Mesodermal cell (in vitro differentiated cells): ENCODE measurements around the gene UBR4.

Experiments used
- H3K27ac ChIP-seq: 2 replicates; pipeline ENCODE4 v1.7.0; 2013; ENCODE audit warnings: mild to moderate bottlenecking, low read depth, low read length, moderate library complexity; ENCODE audit not compliant: severe bottlenecking
- H3K36me3 ChIP-seq: 2 replicates; pipeline ENCODE4 v1.7.1; 2013; ENCODE audit warnings: mild to moderate bottlenecking, low read length, moderate library complexity; ENCODE audit not compliant: control insufficient read depth, insufficient read depth
- H3K4me1 ChIP-seq: one replicate; pipeline ENCODE4 v1.7.1; 2013; ENCODE audit warnings: mild to moderate bottlenecking, low read length; ENCODE audit not compliant: insufficient read depth, control insufficient read depth, poor library complexity, severe bottlenecking
- H3K4me3 ChIP-seq: 2 replicates; pipeline ENCODE4 v1.7.0; 2013; ENCODE audit warnings: low read length, control low read depth, mild to moderate bottlenecking; ENCODE audit not compliant: insufficient read depth, poor library complexity, severe bottlenecking; ENCODE audit errors: extremely low read depth
- H3K9me3 ChIP-seq: 2 replicates; pipeline ENCODE4 v1.7.1; 2013; ENCODE audit warnings: mild to moderate bottlenecking, low read length, moderate library complexity; ENCODE audit not compliant: control insufficient read depth
- WGBS, 2 experiments: methylation state at CpG; one replicate each; pipeline ENCODE4 v1.1.5; 2013; ENCODE audit warnings: missing lambda C conversion rate in 2 of 2; ENCODE audit not compliant: insufficient coverage in 2 of 2; 5-methylcytosine and 5-hydroxymethylcytosine counted together

Gene UBR4

DNA sequence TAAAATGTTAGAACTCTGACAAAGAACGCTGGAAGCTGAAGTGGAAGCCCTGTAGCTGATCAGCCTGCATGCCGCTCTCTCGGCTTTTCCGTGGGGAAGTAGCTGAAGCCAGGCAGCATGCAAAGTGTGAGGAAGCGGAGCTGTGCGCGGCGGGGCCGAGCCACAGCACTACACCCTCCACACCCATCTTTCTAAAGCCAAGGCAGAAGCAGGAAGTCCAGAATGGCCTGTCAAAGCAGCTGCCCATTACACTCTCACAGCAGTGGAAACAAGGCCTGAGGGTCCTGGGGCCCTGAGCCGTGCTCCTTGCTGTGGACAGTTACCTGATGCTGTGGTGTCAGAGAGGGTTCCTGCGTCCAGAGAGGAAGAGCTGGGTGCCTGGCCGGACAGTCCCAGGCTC is 69.6 kb downstream of the UBR4 start:
- H3K36me3 ChIP-seq: peaks cover 91% of the 10 kb centered on the region

DNA sequence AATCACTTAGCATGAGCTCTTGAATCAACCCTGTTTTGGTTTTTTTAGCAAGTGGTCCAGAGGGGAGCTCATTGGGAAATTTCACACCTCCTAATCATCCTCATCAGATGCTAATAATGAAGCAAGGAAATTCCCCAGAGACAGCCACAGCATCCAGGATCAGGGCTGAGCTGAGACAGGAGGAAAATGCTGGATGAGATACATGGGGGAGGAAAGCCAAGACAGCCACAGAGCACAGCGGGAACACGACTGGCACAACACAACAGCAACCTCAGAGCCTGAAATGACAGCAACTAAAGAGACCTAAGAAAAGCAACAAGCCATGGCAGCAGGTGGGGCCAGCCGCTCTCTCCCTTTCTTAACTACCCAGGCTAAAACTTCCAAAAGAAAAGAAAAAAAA is 70.4 kb downstream of the UBR4 start:
- peaks cover 88% of the 10 kb centered on the region for H3K36me3 ChIP-seq
- no peaks in the 10 kb centered on the region for H3K9me3 ChIP-seq
- H3K4me1 ChIP-seq: no peaks in the 10 kb centered on the region
- WGBS, 2 experiments: 80 to 100% methylated on average over 1 to 2 of the region's 3 CpGs
- H3K4me3 ChIP-seq: no peak overlapping the region
- no peak overlapping the region for H3K27ac ChIP-seq

More for the DNA sequence above, 69.6 kb downstream of the UBR4 start:
- no peaks in the 10 kb centered on the region for H3K9me3 ChIP-seq
- H3K4me1 ChIP-seq: no peaks in the 10 kb centered on the region
- no peak overlapping the region for H3K27ac ChIP-seq
- 90 to 91% methylated on average over 5 to 7 of the region's 12 CpGs for WGBS, 2 experiments
- no peak overlapping the region for H3K4me3 ChIP-seq

DNA sequence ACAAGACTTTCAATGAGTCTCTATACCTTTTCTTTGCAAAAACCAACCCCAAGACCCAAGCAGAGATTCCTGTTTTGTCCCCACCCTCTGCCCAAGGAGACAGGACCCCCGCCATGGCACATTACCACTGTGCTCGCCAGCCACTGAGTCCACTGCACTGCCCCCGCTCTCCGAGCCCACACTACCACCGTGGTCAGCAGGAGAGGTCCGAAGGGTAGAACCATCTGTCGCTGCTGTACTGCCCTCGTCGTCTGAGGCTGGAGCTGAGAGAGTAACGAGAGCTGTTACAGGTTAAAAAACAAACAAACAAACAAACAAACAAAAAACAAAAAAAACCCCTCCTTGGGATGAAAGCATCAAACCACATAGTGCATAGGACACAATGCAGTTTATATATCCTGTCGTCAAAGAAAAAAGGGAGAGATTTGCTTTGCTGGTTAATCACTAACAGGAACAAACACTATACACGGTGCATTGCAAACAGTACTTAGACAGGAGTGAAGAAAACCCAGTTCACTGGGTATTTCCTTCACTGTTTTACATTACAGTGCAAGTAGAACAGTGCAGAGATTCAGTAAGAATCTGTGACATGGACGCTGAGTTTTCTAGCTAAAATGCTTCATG is 71.0 kb downstream of the UBR4 start:
- Histone ChIP-seq H3K4me3 (no peak overlapping the region), H3K27ac (no peak overlapping the region), H3K36me3 (peaks cover 88% of the 10 kb centered on the region), H3K9me3 (no peaks in the 10 kb centered on the region), H3K4me1 (no peaks in the 10 kb centered on the region)
- WGBS, 2 experiments: 88 to 93% methylated on average over 6 to 11 of the region's 13 CpGs

DNA sequence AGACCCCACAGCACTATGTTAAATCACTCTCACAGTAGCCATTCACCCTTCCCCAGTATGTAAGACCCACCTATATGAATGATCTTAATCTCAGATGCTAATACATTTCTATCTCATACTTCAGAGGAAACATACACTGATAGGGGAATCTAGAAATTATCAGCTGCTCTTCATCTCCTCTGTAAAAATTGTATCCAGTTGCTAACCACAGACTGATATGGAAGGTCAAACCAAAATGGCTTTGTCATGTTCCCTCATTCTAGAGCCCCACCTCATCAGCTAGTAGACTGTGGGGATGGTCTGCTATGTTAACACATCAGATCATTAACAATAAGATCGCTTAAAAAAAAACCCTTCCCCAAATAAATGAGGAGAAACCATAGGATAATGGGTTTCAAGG is 71.7 kb downstream of the UBR4 start:
- Histone ChIP-seq H3K36me3 (peaks cover 88% of the 10 kb centered on the region), H3K4me1 (no peaks in the 10 kb centered on the region), H3K9me3 (no peaks in the 10 kb centered on the region), H3K27ac (no peak overlapping the region), H3K4me3 (no peak overlapping the region)
- WGBS, 2 experiments: no CpG with 5 or more reads among the region's 1 CpG

DNA sequence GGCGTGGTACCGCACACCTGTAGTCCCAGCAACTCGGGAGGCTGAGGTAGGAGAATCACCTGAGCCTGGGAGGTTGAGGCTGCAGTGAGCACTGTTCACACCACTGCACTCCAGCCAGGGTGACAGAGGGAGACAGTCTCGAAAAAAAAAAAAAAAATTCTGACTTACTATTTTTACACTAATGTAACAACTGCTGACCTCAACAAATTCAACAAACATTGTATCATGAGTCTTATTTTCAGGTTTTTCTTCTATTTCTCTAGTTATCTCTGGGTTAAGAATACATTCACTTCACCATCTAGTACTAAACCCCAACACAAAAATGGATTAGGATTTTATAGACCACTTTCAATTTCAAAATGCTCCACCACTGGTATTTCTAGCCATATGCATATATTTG is 72.9 kb downstream of the UBR4 start:
- Histone ChIP-seq H3K27ac (no peak overlapping the region), H3K36me3 (peaks cover 88% of the 10 kb centered on the region), H3K9me3 (no peaks in the 10 kb centered on the region), H3K4me3 (no peak overlapping the region), H3K4me1 (no peaks in the 10 kb centered on the region)
- WGBS, 2 experiments: 89 to 100% methylated on average over 3 of the region's 4 CpGs

DNA sequence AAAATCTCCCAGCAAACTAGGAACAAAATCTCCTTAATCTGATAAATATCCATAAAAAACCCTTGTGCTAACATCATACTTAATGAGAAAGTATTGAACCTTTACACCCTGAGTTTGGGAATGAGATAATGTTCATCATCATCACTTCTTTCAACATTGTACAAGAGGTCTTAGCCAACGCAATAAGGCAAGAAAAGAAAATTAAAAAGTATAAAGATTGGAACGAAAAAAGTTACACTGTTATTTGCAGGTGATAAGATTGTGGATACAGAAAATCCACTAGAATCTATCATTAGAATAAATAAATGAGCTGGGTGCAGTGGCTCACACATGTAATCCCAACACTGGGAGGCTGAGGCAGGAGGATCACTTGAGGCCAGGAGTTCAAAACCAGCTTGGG is 76.7 kb downstream of the UBR4 start:
- no peak overlapping the region for H3K27ac ChIP-seq
- no peaks in the 10 kb centered on the region for H3K9me3 ChIP-seq
- peaks cover 86% of the 10 kb centered on the region for H3K36me3 ChIP-seq
- WGBS, 2 experiments: no CpG with 5 or more reads among the region's 2 CpGs
- H3K4me1 ChIP-seq: no peaks in the 10 kb centered on the region
- no peak overlapping the region for H3K4me3 ChIP-seq

DNA sequence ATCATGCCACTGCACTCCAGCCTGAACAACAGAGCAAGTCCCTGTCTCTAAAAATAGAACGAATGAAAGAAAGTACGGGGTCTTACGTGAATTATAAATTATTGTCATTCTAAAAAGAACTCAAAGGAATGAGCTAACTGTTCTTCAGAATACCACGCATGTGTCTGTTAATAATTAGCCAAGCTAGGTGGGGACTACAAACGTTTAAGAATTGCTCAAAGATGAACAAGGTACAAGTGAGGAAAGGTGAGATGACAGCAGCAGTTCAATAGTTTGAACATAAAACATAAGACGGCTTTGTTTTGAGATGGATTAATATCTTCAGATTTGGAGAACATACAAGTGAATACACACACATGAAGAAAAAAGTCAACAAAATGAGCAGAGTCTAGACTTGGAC is 79.6 kb downstream of the UBR4 start:
- no peak overlapping the region for H3K4me3 ChIP-seq
- peaks cover 91% of the 10 kb centered on the region for H3K36me3 ChIP-seq
- H3K9me3 ChIP-seq: no peaks in the 10 kb centered on the region
- H3K27ac ChIP-seq: no peak overlapping the region
- 92 to 100% methylated on average over 4 to 5 of the region's 6 CpGs for WGBS, 2 experiments
- H3K4me1 ChIP-seq: no peaks in the 10 kb centered on the region

DNA sequence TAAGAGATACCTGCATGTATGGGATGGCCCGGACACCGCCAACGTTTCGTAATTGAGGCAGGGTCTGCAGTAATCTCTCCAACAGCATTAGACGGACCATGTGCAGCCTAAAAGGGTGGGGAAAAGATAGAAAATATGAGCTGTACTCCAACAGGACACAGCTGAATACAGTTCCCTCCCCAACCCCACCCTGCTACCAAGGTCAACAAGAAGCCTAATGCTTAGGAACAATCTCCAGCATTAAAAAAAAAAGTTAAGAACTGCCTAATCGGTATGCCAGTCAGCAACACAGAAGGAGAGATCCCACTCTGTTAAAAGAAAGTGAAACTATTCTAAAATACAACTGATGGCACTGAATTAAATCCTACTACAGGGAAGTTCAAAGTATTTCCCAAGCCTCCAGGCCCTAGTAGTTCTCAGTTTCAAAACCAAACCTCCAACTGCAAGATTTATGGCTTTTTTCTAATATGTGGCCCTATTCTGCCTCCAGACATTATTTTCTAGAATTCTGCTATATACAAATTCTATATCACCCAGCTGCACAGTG is 81.0 kb downstream of the UBR4 start:
- H3K4me3 ChIP-seq: no peak overlapping the region
- no peaks in the 10 kb centered on the region for H3K9me3 ChIP-seq
- H3K27ac ChIP-seq: no peak overlapping the region
- H3K4me1 ChIP-seq: no peaks in the 10 kb centered on the region
- H3K36me3 ChIP-seq: peaks cover 94% of the 10 kb centered on the region
- 96 to 100% methylated on average over 4 to 5 of the region's 6 CpGs for WGBS, 2 experiments

DNA sequence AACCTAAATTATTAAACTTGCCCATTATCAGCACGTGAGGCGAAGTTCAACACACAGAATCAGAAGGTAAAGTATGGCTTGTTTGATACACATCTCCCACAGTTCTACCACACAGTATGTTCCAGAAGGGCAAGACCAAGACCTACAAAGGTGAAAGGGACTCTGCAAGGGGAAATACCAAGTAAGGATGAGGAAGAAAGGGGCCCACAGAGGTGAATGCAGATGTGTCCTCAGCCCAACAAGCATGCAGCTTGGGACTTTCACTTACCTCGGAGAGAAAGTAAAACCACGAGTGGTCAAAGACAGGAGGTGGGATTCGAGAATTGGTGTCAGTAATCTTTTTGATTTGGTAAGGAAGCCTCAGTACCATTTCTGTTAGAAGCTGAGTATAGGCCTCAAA is 85.8 kb downstream of the UBR4 start:
- Histone ChIP-seq H3K4me1 (no peaks in the 10 kb centered on the region), H3K36me3 (peaks cover 100% of the 10 kb centered on the region), H3K4me3 (no peak overlapping the region), H3K9me3 (no peaks in the 10 kb centered on the region), H3K27ac (no peak overlapping the region)
- WGBS, 2 experiments: 90 to 95% methylated on average over 3 of the region's 5 CpGs

DNA sequence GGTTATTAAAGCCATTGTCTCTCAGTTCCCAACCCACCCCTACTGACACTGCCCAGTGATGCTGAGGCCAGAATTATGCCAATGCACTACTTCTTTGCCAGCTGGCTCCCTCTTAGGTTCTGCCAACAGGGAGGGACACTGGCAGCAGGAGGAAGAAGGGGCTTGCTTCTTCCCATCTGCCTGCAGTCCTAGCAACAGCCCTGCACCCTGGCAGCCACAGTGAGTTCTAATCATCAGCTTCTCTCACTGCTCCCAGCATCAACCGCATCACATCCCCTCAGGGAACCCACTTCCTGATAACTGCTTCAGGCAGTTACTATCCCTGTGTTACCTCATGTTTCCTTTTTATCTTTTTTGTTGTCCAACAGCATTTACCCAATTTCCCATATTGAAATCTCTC is 86.2 kb downstream of the UBR4 start:
- Histone ChIP-seq H3K9me3 (no peaks in the 10 kb centered on the region), H3K4me3 (no peak overlapping the region), H3K4me1 (no peaks in the 10 kb centered on the region), H3K36me3 (peaks cover 100% of the 10 kb centered on the region), H3K27ac (no peak overlapping the region)
- WGBS, 2 experiments: 83 to 100% methylated on average over 1 of the region's 1 CpG

DNA sequence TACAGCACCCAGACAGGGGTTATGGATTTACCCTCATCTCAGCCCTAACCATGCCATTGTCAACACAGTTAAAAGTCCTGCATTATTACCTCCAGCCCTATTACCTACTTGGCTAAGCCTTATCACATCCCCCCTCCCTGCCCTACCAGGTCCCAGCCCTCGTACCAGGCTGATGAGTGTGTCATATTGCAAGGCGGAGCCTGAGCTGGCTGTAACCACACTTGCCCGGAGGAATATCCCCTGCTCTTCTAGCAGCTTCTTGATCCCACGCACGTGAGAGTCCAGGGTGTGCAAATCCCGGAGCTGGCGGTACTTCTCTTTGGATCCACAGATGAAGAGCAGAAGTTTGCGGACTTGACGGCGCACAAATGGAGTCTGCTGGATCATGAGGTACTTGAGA is 87.4 kb downstream of the UBR4 start:
- no peaks in the 10 kb centered on the region for H3K4me1 ChIP-seq
- 98% methylated on average over 8 to 10 of the region's 10 CpGs for WGBS, 2 experiments
- no peak overlapping the region for H3K27ac ChIP-seq
- no peak overlapping the region for H3K4me3 ChIP-seq
- peaks cover 98% of the 10 kb centered on the region for H3K36me3 ChIP-seq
- H3K9me3 ChIP-seq: no peaks in the 10 kb centered on the region
